Umbilical cord (tissue), 2 donors: ENCODE results near the gene OAF. TPM values are rescaled to one million over a fixed set of nuclear protein-coding genes. Genes with fewer than 3 reads are reported as not detected.

Experiments
- DNase-seq: peaks from one replicate; pipeline ENCODE4 v3.0.0-alpha.2; 2015; ENCODE audit warnings: low spot score
- total RNA-seq: library from RNA; depleted of rRNA; stranded (reverse); fragments of >200 nt; gene quantifications from one replicate; pipeline ENCODE4 v1.2.3, GENCODE V29; 2014; ENCODE audit warnings: low replicate concordance; ENCODE audit not compliant: insufficient read depth

The OAF gene
- total RNA-seq, 1 donor from 2014 or later, result 20.7 TPM

- no peak for DNase-seq
These were observed 9.2 kb upstream of the OAF start for GRCh38 chr11:120201653-120202052.

GRCh38 chr11:120203626-120204025, 7.2 kb upstream of the OAF start:
- DNase-seq, result peak; percentile 97

- no peak for DNase-seq
These were observed 5.2 kb upstream of the OAF start for GRCh38 chr11:120205596-120206161.

GRCh38 chr11:120207512-120207911, 3.3 kb upstream of the OAF start:
- DNase-seq, result no peak

- DNase-seq, result no peak
These were observed 2.8 kb upstream of the OAF start for GRCh38 chr11:120208001-120208441.

- no peak for DNase-seq
These were observed 2.1 kb upstream of the OAF start for GRCh38 chr11:120208777-120209176.

GRCh38 chr11:120209746-120210625, 846 bp upstream of the OAF start:
- DNase-seq, result peak; percentile 61

GRCh38 chr11:120211522-120212258, 858 bp downstream of the OAF start:
- no peak for DNase-seq

GRCh38 chr11:120212259-120212878, 1.5 kb downstream of the OAF start:
- DNase-seq, result no peak

GRCh38 chr11:120212926-120213325, 2.1 kb downstream of the OAF start:
- no peak for DNase-seq

- no peak for DNase-seq
These were observed 3.7 kb downstream of the OAF start for GRCh38 chr11:120214581-120214980.

GRCh38 chr11:120215634-120216033, 4.8 kb downstream of the OAF start:
- no peak for DNase-seq

- DNase-seq, result no peak
These were observed 5.7 kb downstream of the OAF start for GRCh38 chr11:120216426-120217102.

- no peak for DNase-seq
These were observed 6.7 kb downstream of the OAF start for GRCh38 chr11:120217526-120217925.

GRCh38 chr11:120217941-120218694, 7.3 kb downstream of the OAF start:
- DNase-seq, result no peak

- no peak for DNase-seq
These were observed 7.8 kb downstream of the OAF start for GRCh38 chr11:120218695-120219033.

GRCh38 chr11:120219232-120219937, 8.6 kb downstream of the OAF start:
- no peak for DNase-seq

GRCh38 chr11:120219938-120220746, 9.3 kb downstream of the OAF start:
- no peak for DNase-seq

- DNase-seq, result no peak
These were observed 9.9 kb downstream of the OAF start for GRCh38 chr11:120220747-120221037.
